Caco-2 (cell line): ENCODE measurements around the gene TMEM129. TPM values are rescaled to one million over a fixed set of nuclear protein-coding genes. Genes with fewer than 3 reads are reported as not detected.
"Not testable (repeated sequence)": the region's sequence is repeated elsewhere in the genome, so short reads cannot be mapped to it uniquely, and the experiment has no call there.

Experiments used
- BruUV-seq: library from RNA; stranded (reverse); fragments of 400-500 nt; replicated peaks from 2 replicates; lab custom pipeline; 2021; lab: Mats Ljungman, UMichigan
- CTCF ChIA-PET: fragments of 300-600 bp; sonication (Branson Sonifier 250); formaldehyde crosslinking; loops from one replicate; lab custom pipeline; 2022; ENCODE audit warnings: antibody characterized with exemption; lab: Charles Lee
- POLR2A ChIA-PET: fragments of 300-600 bp; sonication (Branson Sonifier 250); formaldehyde crosslinking; loops from one replicate; lab custom pipeline; 2022; ENCODE audit warnings: antibody characterized with exemption; lab: Charles Lee
- DNase-seq, 2 experiments: peaks; one replicate each; pipeline versions ENCODE4 v3.0.0 to v3.0.0-alpha.2; 2020 to 2022
- H3K27me3 ChIP-seq: replicated peaks from 2 replicates; pipeline ENCODE4 v1.6.0; 2011; ENCODE audit warnings: low read length; ENCODE audit not compliant: control insufficient read depth, insufficient read depth
- H3K36me3 ChIP-seq: 2 replicates; pipeline ENCODE4 v1.5.1; 2011; ENCODE audit warnings: low read length; ENCODE audit not compliant: control insufficient read depth, insufficient read depth
- H3K4me1 ChIP-seq: fragments of 250-450 bp; sonication (Bioruptor Pico); 2 replicates; pipeline ENCODE4 v1.5.1; 2020; ENCODE audit warnings: mild to moderate bottlenecking
- H3K4me3 ChIP-seq: 2 replicates; pipeline ENCODE4 v1.5.1; 2011; ENCODE audit warnings: low read depth, mild to moderate bottlenecking, control low read depth, low read length
- H3K9me3 ChIP-seq: fragments of 250-450 bp; sonication (Bioruptor Pico); 2 replicates; pipeline ENCODE4 v1.5.1; 2020; ENCODE audit warnings: mild to moderate bottlenecking, moderate library complexity
- H3K27ac Mint-ChIP-seq: one replicate; pipeline ENCODE4 v1.8.0; 2022; ENCODE audit warnings: mixed read lengths; ENCODE audit not compliant: unreplicated experiment
- H3K27me3 Mint-ChIP-seq: one replicate; pipeline ENCODE4 v1.8.0; 2022; ENCODE audit warnings: mixed read lengths; ENCODE audit not compliant: insufficient read depth, unreplicated experiment
- H3K36me3 Mint-ChIP-seq: one replicate; pipeline ENCODE4 v1.8.0; 2022; ENCODE audit warnings: mild to moderate bottlenecking, mixed read lengths; ENCODE audit not compliant: insufficient read depth, unreplicated experiment
- H3K4me1 Mint-ChIP-seq: one replicate; pipeline ENCODE4 v1.8.0; 2022; ENCODE audit warnings: low read depth, mixed read lengths; ENCODE audit not compliant: unreplicated experiment
- H3K4me3 Mint-ChIP-seq: one replicate; pipeline ENCODE4 v1.8.0; 2022; ENCODE audit warnings: mild to moderate bottlenecking, moderate library complexity, mixed read lengths; ENCODE audit not compliant: unreplicated experiment
- H3K9me3 Mint-ChIP-seq: one replicate; pipeline ENCODE4 v1.8.0; 2022; ENCODE audit warnings: mixed read lengths; ENCODE audit not compliant: unreplicated experiment
- CTCF ChIP-seq, 2 experiments: fragments of 200-600 bp in 1 of 2; IDR thresholded peaks; 1 replicate in 1 of 2; 2 replicates in 1 of 2; pipeline versions ENCODE4 v1.5.1 to v1.8.0; 2011 to 2022; ENCODE audit warnings: antibody characterized with exemption in 1 of 2, control low read depth in 1 of 2, inconsistent platforms in 1 of 2, low read depth in 1 of 2, low read length in 1 of 2, mild to moderate bottlenecking in 1 of 2, moderate library complexity in 1 of 2; ENCODE audit not compliant: insufficient read depth in 1 of 2, severe bottlenecking in 1 of 2, unreplicated experiment in 1 of 2
- intact Hi-C: fragments of 100-400 bp; cut with micrococcal nuclease; formaldehyde crosslinking; loops from one replicate; pipeline ENCODE4 v1.10.0; 2022; ENCODE audit not compliant: unreplicated experiment
- total RNA-seq: library from RNA; stranded (reverse); gene quantifications from 2 replicates; pipeline ENCODE4 v1.2.3, GENCODE V29; 2022

The TMEM129 gene
- total RNA-seq, 1 experiment from 2014 or later, result 39.0 TPM

GRCh38 chr4:1706358-1706757, 14.8 kb downstream of the TMEM129 start:
- H3K4me3 ChIP-seq, result no peak overlapping the region
- no TSS peak for BruUV-seq
- Mint-ChIP-seq H3K9me3 (no peaks in the 10 kb centered on the region), H3K36me3 (peaks cover 96% of the 10 kb centered on the region), H3K27me3 (no peaks in the 10 kb centered on the region), H3K4me1 (peaks cover 34% of the 10 kb centered on the region), H3K4me3 (no peak overlapping the region), H3K27ac (no peak overlapping the region)
- no peak for DNase-seq
- ChIA-PET POLR2A (interaction anchor here (0.5 kb wide), 1 partner anchor 15 kb away, joined by 3 read pairs; the partner anchor contains the start of genes TACC3 and TMEM129), CTCF (no interaction called here)
- no peaks in the 10 kb centered on the region for H3K9me3 ChIP-seq
- TF ChIP-seq CTCF (IDR thresholded peaks at IDR 0.05; ENCODE audit: insufficient read depth in 1 of 2, low read depth in 1 of 2, low read length in 1 of 2, severe bottlenecking in 1 of 2, unreplicated experiment in 1 of 2), result no peak
- intact Hi-C loops, result no loop called here
- H3K4me1 ChIP-seq, result peaks cover 29% of the 10 kb centered on the region
- H3K36me3 ChIP-seq, result peaks cover 4% of the 10 kb centered on the region
- H3K27me3 ChIP-seq, result no peaks in the 10 kb centered on the region

GRCh38 chr4:1705732-1706131, 15.4 kb downstream of the TMEM129 start:
- CTCF ChIA-PET, result no interaction called here
- Mint-ChIP-seq H3K36me3 (peaks cover 96% of the 10 kb centered on the region), H3K4me1 (peaks cover 29% of the 10 kb centered on the region), H3K27me3 (no peaks in the 10 kb centered on the region), H3K9me3 (no peaks in the 10 kb centered on the region), H3K27ac (no peak overlapping the region), H3K4me3 (no peak overlapping the region)
- no peak for TF ChIP-seq CTCF (IDR thresholded peaks at IDR 0.05; ENCODE audit: insufficient read depth in 1 of 2, low read depth in 1 of 2, low read length in 1 of 2, severe bottlenecking in 1 of 2, unreplicated experiment in 1 of 2)
- Histone ChIP-seq H3K36me3 (peaks cover 4% of the 10 kb centered on the region), H3K4me1 (peaks cover 29% of the 10 kb centered on the region), H3K4me3 (no peak overlapping the region), H3K27me3 (no peaks in the 10 kb centered on the region), H3K9me3 (no peaks in the 10 kb centered on the region)
- DNase-seq, result no peak
- no TSS peak for BruUV-seq
- intact Hi-C loops, result no loop called here
- POLR2A ChIA-PET, result interaction anchor here (0.5 kb wide), 1 partner anchor 15 kb away, joined by 3 read pairs; the partner anchor contains the start of genes TACC3 and TMEM129

- H3K27me3 Mint-ChIP-seq, result no peaks in the 10 kb centered on the region
- intact Hi-C loops, result no loop called here
- peaks cover 4% of the 10 kb centered on the region for H3K36me3 ChIP-seq
- peaks cover 15% of the 10 kb centered on the region for H3K4me1 Mint-ChIP-seq
- H3K36me3 Mint-ChIP-seq, result peaks cover 96% of the 10 kb centered on the region
- no peak overlapping the region for H3K27ac Mint-ChIP-seq
- no peak overlapping the region for H3K4me3 Mint-ChIP-seq
- ChIA-PET POLR2A (no interaction called here), CTCF (no interaction called here)
- no TSS peak for BruUV-seq
- no peaks in the 10 kb centered on the region for H3K9me3 Mint-ChIP-seq
- TF ChIP-seq CTCF (IDR thresholded peaks at IDR 0.05; ENCODE audit: insufficient read depth in 1 of 2, low read depth in 1 of 2, low read length in 1 of 2, severe bottlenecking in 1 of 2, unreplicated experiment in 1 of 2), result no peak
- no peaks in the 10 kb centered on the region for H3K9me3 ChIP-seq
- peaks cover 14% of the 10 kb centered on the region for H3K4me1 ChIP-seq
- no peaks in the 10 kb centered on the region for H3K27me3 ChIP-seq
- H3K4me3 ChIP-seq, result no peak overlapping the region
- no peak for DNase-seq
These were observed 17.3 kb downstream of the TMEM129 start for GRCh38 chr4:1703867-1704266.

GRCh38 chr4:1701671-1702070, 19.5 kb downstream of the TMEM129 start:
- intact Hi-C loops, DNase-seq, BruUV-seq, H3K27me3 Mint-ChIP-seq, H3K9me3 Mint-ChIP-seq, H3K36me3 ChIP-seq, H3K27ac Mint-ChIP-seq, H3K4me3 Mint-ChIP-seq, H3K4me1 Mint-ChIP-seq, H3K27me3 ChIP-seq, POLR2A ChIA-PET, H3K9me3 ChIP-seq, H3K4me1 ChIP-seq, H3K4me3 ChIP-seq: not testable (repeated sequence)
- H3K36me3 Mint-ChIP-seq, result peaks cover 98% of the 10 kb centered on the region
- CTCF ChIA-PET, result interaction anchor here (1.3 kb wide), 1 partner anchor 8 kb away, joined by 9 read pairs; no protein-coding TSS in a partner anchor
